A549 treated with DMSO at 1 μM for 4 hours (cell line): ENCODE data around the gene CYP2R1. TPM values are rescaled to one million over a fixed set of nuclear protein-coding genes. Genes with fewer than 3 reads are reported as not detected.

Experiments
- total RNA-seq: library from RNA; stranded (reverse); fragments of 200-300 nt; extraction: Qiagen RNA extraction; gene quantifications from 5 replicates; pipeline ENCODE4 v1.2.3, GENCODE V29; 2022; ENCODE audit warnings: low read depth

The CYP2R1 gene
- 7.2 to 17.7 TPM (median 13.2 TPM) in 5 replicates for total RNA-seq

GRCh38 chr11:14892036-14892556 lies at the start of gene CYP2R1:
Gene CYP2R1 (minus strand): TSS chr11:14892231. CDS start chr11:14892205, 26 bp downstream.

Other genes starting within 250 kb of the CYP2R1 start
- gene PDE3B, start 248.4 kb downstream of the CYP2R1 start, total RNA-seq, result 2.2 to 3.2 TPM (median 2.5 TPM) in 5 replicates
- gene CALCA, start 80.1 kb upstream of the CYP2R1 start, total RNA-seq, result 0.08 to 0.12 TPM in 2 of 5 replicates, not detected in the others
- not detected in 5 replicates for gene CALCB, start 181.4 kb upstream of the CYP2R1 start, total RNA-seq
- not detected in 5 replicates for gene INSC, start 222.7 kb upstream of the CYP2R1 start, total RNA-seq